Immature natural killer cell (primary cell): ENCODE measurements around the gene TMEM219. TPM values are rescaled to one million over a fixed set of nuclear protein-coding genes. Genes with fewer than 3 reads are reported as not detected.

ENCODE experiments used
- DNase-seq, 3 donors: peaks; one replicate each; pipeline ENCODE4 v3.0.0; 2022; ENCODE audit warnings: mixed read lengths in 1 of 3
- H3K27ac Mint-ChIP-seq, 6 donors: one replicate each; pipeline ENCODE4 v1.8.0; 2020; ENCODE audit warnings: mixed read lengths in 6 of 6, mild to moderate bottlenecking in 5 of 6, inconsistent platforms in 4 of 6, moderate library complexity in 3 of 6
- H3K27me3 Mint-ChIP-seq, 3 donors: one replicate each; pipeline ENCODE4 v1.8.0; 2020 to 2021; ENCODE audit warnings: low read depth in 3 of 3, mild to moderate bottlenecking in 3 of 3, mixed read lengths in 3 of 3, moderate library complexity in 3 of 3, inconsistent platforms in 1 of 3
- H3K36me3 Mint-ChIP-seq, 3 donors: one replicate each; pipeline ENCODE4 v1.8.0; 2020; ENCODE audit warnings: mixed read lengths in 3 of 3, inconsistent platforms in 2 of 3, mild to moderate bottlenecking in 2 of 3
- H3K4me1 Mint-ChIP-seq, 2 donors: one replicate each; pipeline ENCODE4 v1.8.0; 2020; ENCODE audit warnings: inconsistent platforms in 2 of 2, mild to moderate bottlenecking in 2 of 2, mixed read lengths in 2 of 2, moderate library complexity in 1 of 2
- H3K4me3 Mint-ChIP-seq, 5 donors: one replicate each; pipeline ENCODE4 v1.8.0; 2020; ENCODE audit warnings: mild to moderate bottlenecking in 5 of 5, mixed read lengths in 5 of 5, inconsistent platforms in 3 of 5, moderate library complexity in 3 of 5
- H3K9me3 Mint-ChIP-seq, 6 donors: one replicate each; pipeline ENCODE4 v1.8.0; 2020; ENCODE audit warnings: mild to moderate bottlenecking in 6 of 6, mixed read lengths in 6 of 6, inconsistent platforms in 4 of 6, moderate library complexity in 3 of 6
- polyA plus RNA-seq, 3 donors: library from polyadenylated mRNA; unstranded; fragments of 300-500 nt; fragmentation: Illumina TruSeq; gene quantifications; one replicate each; pipeline ENCODE4 v1.2.3, GENCODE V29; 2021

The TMEM219 gene
- 100 to 1,000 TPM; 157 to 243 (median 216) TPM for polyA plus RNA-seq

- peak; percentile 95 to 96 (median 95) for DNase-seq
- Mint-ChIP-seq H3K9me3 (no peaks in the 10 kb centered on the region), H3K4me3 (peak within 1 kb of the TSS; percentile 88 to 93 (median 92)), H3K36me3 (peaks cover 0 to 3% (median 0%) of the 10 kb centered on the region in 3 donors), H3K4me1 (peaks cover 20 to 22% of the 10 kb centered on the region in 2 donors), H3K27me3 (peaks cover 0 to 4% (median 2%) of the 10 kb centered on the region in 3 donors), H3K27ac (peak within 1 kb of the TSS; percentile 91 to 96 (median 94))
These were observed at the start of gene TMEM219 for GRCh38 chr16:29961479-29962343. TMEM219 (plus strand) TSS chr16:29962079; CDS start chr16:29963144, 1,065 bp downstream.

DNA sequence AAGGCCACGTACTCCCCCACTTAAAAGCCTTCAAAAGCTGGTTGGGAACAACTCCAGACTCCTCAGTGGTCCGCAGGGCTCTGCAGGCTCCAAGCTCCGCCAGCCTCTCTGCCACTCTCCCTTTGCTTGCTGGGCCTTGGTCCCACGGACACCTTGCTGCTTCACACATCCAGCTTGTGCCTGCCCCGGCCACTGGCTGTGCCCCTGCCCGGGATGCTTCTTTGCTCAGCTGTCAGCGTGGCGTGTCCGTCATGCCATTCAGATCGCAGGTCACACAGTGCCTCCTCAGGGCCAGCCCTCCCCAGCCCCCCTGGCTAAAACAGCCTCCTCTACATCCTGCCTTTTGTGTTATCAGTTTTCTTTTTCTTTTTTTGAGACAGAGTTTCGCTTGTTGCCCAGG is 49.8 kb upstream of the TMEM219 start:
- no peak overlapping the region for H3K4me3 Mint-ChIP-seq
- no peak overlapping the region for H3K27ac Mint-ChIP-seq
- H3K9me3 Mint-ChIP-seq, result no peaks in the 10 kb centered on the region

DNA sequence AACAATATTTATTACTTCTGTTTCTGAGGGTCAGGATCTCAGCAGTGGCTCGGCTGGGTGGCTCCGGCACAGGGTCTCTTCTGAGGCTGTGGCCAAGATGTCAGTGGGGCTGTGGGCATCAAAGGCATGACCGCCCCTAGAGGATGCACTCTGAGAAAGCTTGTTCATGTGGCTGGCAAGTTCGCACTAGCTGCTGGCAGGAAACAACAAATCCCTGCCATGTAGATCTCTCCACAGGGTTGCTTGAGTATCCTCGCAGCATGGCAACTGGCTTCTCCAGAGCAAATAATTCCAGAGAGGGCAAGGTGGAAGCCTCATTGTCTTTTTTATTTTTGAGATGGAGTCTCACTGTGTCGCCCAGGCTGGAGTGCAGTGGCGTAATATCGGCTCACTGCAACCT is 48.4 kb upstream of the TMEM219 start:
- no peaks in the 10 kb centered on the region for H3K9me3 Mint-ChIP-seq
- no peaks in the 10 kb centered on the region for H3K27me3 Mint-ChIP-seq
- no peak for DNase-seq
- peaks cover 0 to 21% (median 3%) of the 10 kb centered on the region in 3 donors for H3K36me3 Mint-ChIP-seq
- no peak overlapping the region for H3K27ac Mint-ChIP-seq
- peaks cover 0 to 1% of the 10 kb centered on the region in 2 donors for H3K4me1 Mint-ChIP-seq
- no peak overlapping the region for H3K4me3 Mint-ChIP-seq

More for the DNA sequence above, 49.8 kb upstream of the TMEM219 start:
- Mint-ChIP-seq H3K36me3 (peaks cover 0 to 17% (median 3%) of the 10 kb centered on the region in 3 donors), H3K4me1 (peaks cover 0 to 1% of the 10 kb centered on the region in 2 donors), H3K27me3 (no peaks in the 10 kb centered on the region)
- no peak for DNase-seq

- Mint-ChIP-seq H3K27ac (no peak overlapping the region), H3K4me3 (no peak overlapping the region), H3K9me3 (no peaks in the 10 kb centered on the region), H3K4me1 (peaks cover 2 to 3% of the 10 kb centered on the region in 2 donors), H3K36me3 (peaks cover 0 to 26% (median 8%) of the 10 kb centered on the region in 3 donors), H3K27me3 (no peaks in the 10 kb centered on the region)
- no peak for DNase-seq
These were observed 46.2 kb upstream of the TMEM219 start for GRCh38 chr16:29915590-29916247.

- H3K36me3 Mint-ChIP-seq, result peaks cover 0 to 35% (median 13%) of the 10 kb centered on the region in 3 donors
- no peak overlapping the region for H3K27ac Mint-ChIP-seq
- H3K27me3 Mint-ChIP-seq, result no peaks in the 10 kb centered on the region
- no peak for DNase-seq
- no peak overlapping the region for H3K4me3 Mint-ChIP-seq
- H3K4me1 Mint-ChIP-seq, result peaks cover 6 to 10% of the 10 kb centered on the region in 2 donors
- no peaks in the 10 kb centered on the region for H3K9me3 Mint-ChIP-seq
These were observed 44.9 kb upstream of the TMEM219 start for GRCh38 chr16:29916979-29917378.

GRCh38 chr16:29920288-29921033 is 41.4 kb upstream of the TMEM219 start:
- Mint-ChIP-seq H3K27me3 (peaks cover 0 to 1% (median 1%) of the 10 kb centered on the region in 3 donors), H3K27ac (no peak overlapping the region), H3K4me1 (peaks cover 20 to 32% of the 10 kb centered on the region in 2 donors), H3K9me3 (no peaks in the 10 kb centered on the region), H3K36me3 (peaks cover 0 to 27% (median 11%) of the 10 kb centered on the region in 3 donors), H3K4me3 (no peak overlapping the region)
- DNase-seq, result no peak

DNA sequence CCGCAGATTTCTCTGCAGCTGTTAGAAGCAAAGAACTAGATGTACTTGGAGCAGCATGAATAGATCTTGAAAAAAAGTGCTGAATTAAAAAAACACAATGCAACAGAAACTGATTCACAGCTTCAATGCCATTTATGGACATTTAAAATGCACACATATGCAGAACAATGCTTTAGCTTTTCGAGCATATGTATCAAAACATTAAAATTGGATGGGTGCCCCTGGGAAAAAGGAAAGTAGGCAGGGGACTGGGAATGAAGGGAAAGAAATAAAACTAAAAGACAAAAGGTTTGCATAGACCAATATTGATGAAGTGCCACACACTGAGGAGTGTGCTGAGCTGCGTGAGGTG is 40.9 kb upstream of the TMEM219 start:
- no peak overlapping the region for H3K4me3 Mint-ChIP-seq
- H3K27me3 Mint-ChIP-seq, result peaks cover 0 to 3% (median 2%) of the 10 kb centered on the region in 3 donors
- peaks cover 0 to 27% (median 11%) of the 10 kb centered on the region in 3 donors for H3K36me3 Mint-ChIP-seq
- peaks cover 22 to 35% of the 10 kb centered on the region in 2 donors for H3K4me1 Mint-ChIP-seq
- no peak for DNase-seq
- peak overlapping the region in 2 of 6 donors; percentile 6 to 46 for H3K27ac Mint-ChIP-seq
- no peaks in the 10 kb centered on the region for H3K9me3 Mint-ChIP-seq

DNA sequence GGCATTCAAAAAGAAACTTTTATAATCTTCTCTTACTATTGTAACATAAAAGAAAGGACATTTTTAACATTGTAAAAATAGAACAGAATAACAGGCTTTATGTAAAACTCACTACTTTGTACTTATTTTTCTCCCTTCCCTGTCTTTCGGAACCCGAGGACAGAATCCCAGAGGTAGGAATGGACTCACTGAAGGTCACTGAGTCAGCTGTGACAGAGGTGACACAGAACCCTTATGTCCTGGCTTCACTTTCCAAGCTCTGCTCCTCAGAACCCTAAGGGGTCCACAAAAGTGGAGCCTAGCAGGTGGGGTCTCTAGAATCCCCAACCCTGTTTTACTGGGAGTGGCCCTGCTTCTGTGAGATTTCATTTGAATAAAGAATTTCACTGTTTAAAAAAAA is 39.6 kb upstream of the TMEM219 start:
- H3K36me3 Mint-ChIP-seq, result peaks cover 0 to 22% (median 11%) of the 10 kb centered on the region in 3 donors
- no peak overlapping the region for H3K27ac Mint-ChIP-seq
- H3K27me3 Mint-ChIP-seq, result peaks cover 5 to 11% (median 7%) of the 10 kb centered on the region in 3 donors
- DNase-seq, result no peak
- H3K9me3 Mint-ChIP-seq, result no peaks in the 10 kb centered on the region
- H3K4me3 Mint-ChIP-seq, result no peak overlapping the region
- H3K4me1 Mint-ChIP-seq, result peaks cover 34 to 48% of the 10 kb centered on the region in 2 donors

DNA sequence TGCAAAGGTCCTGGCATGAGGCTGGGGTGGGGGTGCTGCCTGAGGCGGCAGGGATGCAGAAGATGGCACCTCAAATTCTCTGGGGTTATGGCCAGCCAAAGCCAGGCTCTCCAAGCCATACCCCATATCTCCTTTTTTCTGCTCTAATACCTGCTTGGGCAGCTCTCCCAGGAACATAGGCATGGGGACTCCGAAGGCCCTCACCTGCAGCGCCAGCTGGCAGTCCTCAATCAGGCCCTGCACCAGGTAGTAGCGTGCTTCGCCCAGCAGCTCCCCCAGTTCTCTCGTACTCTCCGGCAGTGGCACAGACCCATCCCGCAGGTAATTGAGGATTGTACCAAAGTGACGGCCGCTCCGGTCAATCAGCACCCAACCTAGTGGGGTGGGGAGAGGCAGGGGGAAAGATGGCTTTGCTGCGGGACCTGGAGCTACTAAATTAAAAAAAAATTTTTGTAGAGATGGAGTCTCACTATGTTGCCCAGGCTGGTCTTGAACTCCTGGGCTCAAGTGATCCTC is 38.8 kb upstream of the TMEM219 start:
- H3K4me3 Mint-ChIP-seq, result no peak overlapping the region
- H3K9me3 Mint-ChIP-seq, result no peaks in the 10 kb centered on the region
- no peak for DNase-seq
- H3K27ac Mint-ChIP-seq, result peak overlapping the region in 1 of 6 donors; percentile 43
- H3K36me3 Mint-ChIP-seq, result peaks cover 0 to 18% (median 11%) of the 10 kb centered on the region in 3 donors
- peaks cover 5 to 11% (median 7%) of the 10 kb centered on the region in 3 donors for H3K27me3 Mint-ChIP-seq
- peaks cover 36 to 52% of the 10 kb centered on the region in 2 donors for H3K4me1 Mint-ChIP-seq

- DNase-seq, result no peak
- peaks cover 5 to 11% (median 7%) of the 10 kb centered on the region in 3 donors for H3K27me3 Mint-ChIP-seq
- H3K9me3 Mint-ChIP-seq, result no peaks in the 10 kb centered on the region
- peaks cover 36 to 52% of the 10 kb centered on the region in 2 donors for H3K4me1 Mint-ChIP-seq
- peaks cover 0 to 14% (median 10%) of the 10 kb centered on the region in 3 donors for H3K36me3 Mint-ChIP-seq
- H3K27ac Mint-ChIP-seq, result peak overlapping the region; percentile 60 to 89 (median 76)
- H3K4me3 Mint-ChIP-seq, result peak overlapping the region; percentile 87 to 96 (median 94)
These were observed 36.6 kb upstream of the TMEM219 start for GRCh38 chr16:29925105-29925756.

DNA sequence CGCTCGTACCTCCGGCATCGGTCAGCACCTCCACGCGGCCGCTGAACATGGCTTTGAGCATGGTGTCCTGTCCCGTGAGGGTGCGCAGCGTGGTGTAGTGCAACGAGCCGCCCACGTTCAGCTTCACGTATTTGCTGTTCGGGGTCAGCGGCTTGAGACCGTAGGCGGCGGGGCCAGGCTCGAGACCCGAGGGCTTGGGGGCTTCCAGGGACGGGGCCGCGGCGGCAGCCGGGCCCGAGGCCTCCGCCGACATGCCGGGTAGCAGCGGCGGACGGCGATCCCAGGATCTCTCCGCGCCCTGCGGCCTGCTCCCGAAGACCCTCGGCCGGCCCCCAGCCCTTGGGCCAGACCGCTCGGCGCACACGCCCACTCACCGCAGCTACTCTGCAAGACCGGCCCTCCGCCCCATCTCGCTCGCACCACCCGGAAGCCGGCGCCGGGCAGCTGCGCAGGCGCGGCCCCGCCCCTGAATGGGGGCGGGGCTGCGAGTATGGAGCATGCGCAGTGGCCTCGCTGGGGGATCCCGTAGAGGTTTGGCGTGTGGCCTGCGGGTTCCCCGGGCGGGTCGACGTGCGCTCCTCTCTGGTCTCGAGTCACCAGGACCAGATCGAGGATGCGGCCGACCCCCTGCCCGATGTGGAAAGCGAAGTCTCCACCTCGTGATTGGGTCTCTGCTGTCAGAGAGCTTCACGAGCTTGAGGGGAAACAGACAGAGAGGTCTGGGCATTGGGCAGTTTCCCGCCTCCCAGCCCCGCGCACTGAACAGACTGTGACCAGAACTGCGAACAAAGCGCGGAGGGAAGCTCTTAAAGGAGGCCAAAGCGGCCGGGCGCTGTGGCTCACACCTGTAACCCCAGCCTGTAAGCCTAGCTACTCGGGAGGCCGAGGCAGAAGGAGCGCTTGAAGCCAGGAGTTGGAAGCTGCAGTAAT is 35.8 kb upstream of the TMEM219 start, which contains the start of gene KCTD13:
Gene KCTD13 (minus strand): TSS at position 446 of the 930 bp plus-strand sequence. CDS start 193 bp downstream, at position 253.
- H3K4me3 Mint-ChIP-seq, result peak within 1 kb of the TSS; percentile 94 to 96 (median 95)
- H3K27me3 Mint-ChIP-seq, result peaks cover 5 to 11% (median 7%) of the 10 kb centered on the region in 3 donors

GRCh38 chr16:29926711-29927052 is 35.2 kb upstream of the TMEM219 start:
- H3K4me3 Mint-ChIP-seq, result peak overlapping the region; percentile 94 to 96 (median 95)
- no peaks in the 10 kb centered on the region for H3K9me3 Mint-ChIP-seq
- H3K4me1 Mint-ChIP-seq, result peaks cover 31 to 42% of the 10 kb centered on the region in 2 donors
- no peak for DNase-seq
- H3K36me3 Mint-ChIP-seq, result peaks cover 0 to 4% (median 0%) of the 10 kb centered on the region in 3 donors
- H3K27me3 Mint-ChIP-seq, result peaks cover 5 to 11% (median 7%) of the 10 kb centered on the region in 3 donors
- H3K27ac Mint-ChIP-seq, result peak overlapping the region; percentile 84 to 98 (median 96)

More for the DNA sequence above, 35.8 kb upstream of the TMEM219 start, which contains the start of gene KCTD13:
- no peaks in the 10 kb centered on the region for H3K9me3 Mint-ChIP-seq
- peak within 1 kb of the TSS; percentile 84 to 98 (median 96) for H3K27ac Mint-ChIP-seq
- DNase-seq, result peak; percentile 93 to 95 (median 95)
- H3K36me3 Mint-ChIP-seq, result peaks cover 0 to 9% (median 2%) of the 10 kb centered on the region in 3 donors
- H3K4me1 Mint-ChIP-seq, result peaks cover 32 to 46% of the 10 kb centered on the region in 2 donors
